ENCODE data around the gene ARFGEF3.

DNA sequence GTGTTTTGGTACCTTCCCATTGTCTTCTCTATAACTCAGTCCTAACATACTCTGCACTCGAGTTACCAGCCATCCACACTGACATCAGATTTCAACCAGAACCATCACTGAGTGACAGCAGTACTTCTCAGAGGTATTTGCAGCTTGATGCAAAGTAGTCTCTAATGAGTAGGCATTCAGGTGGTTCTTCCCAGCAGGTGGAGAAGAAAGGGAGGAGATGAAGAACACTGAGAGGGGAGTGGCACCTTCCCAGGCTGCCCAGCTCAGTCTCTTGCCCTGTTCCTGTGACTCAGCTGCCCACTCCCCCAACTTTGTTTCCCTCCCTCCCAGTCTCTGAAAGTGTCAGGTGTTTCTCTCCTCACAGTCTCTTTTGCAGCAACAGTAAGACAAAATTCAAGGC, 177.3 kb downstream of the ARFGEF3 start:
- no peak for TF ChIP-seq POLR2A (IDR thresholded peaks at IDR 0.05)
- TF ChIP-seq, protein P1, sequence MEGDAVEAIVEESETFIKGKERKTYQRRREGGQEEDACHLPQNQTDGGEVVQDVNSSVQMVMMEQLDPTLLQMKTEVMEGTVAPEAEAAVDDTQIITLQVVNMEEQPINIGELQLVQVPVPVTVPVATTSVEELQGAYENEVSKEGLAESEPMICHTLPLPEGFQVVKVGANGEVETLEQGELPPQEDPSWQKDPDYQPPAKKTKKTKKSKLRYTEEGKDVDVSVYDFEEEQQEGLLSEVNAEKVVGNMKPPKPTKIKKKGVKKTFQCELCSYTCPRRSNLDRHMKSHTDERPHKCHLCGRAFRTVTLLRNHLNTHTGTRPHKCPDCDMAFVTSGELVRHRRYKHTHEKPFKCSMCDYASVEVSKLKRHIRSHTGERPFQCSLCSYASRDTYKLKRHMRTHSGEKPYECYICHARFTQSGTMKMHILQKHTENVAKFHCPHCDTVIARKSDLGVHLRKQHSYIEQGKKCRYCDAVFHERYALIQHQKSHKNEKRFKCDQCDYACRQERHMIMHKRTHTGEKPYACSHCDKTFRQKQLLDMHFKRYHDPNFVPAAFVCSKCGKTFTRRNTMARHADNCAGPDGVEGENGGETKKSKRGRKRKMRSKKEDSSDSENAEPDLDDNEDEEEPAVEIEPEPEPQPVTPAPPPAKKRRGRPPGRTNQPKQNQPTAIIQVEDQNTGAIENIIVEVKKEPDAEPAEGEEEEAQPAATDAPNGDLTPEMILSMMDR (IDR thresholded peaks at IDR 0.05): no peak
